ENCODE data around the gene FBXO24.

FBXO24 gene

GRCh38 chr7:100626530-100627237, 40.6 kb downstream of the FBXO24 start:
- DNase-seq = peak; percentile 74

DNA sequence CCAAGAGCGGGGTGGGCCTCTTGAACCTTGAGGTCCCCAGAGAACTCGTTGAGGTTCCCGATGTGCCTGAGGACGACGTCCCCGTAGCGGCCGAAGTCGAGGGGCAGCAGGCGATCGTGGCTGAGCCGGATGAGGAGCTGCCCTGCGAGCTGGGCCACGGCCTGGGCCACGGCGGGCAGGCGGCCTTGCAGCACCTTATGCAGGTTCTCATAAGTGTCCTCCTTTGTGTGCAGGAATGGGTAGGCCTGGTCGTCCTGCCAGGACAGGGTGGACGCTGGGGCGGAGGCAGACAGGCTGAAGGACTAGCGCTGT, 41.1 kb downstream of the FBXO24 start:
- no peak for DNase-seq

GRCh38 chr7:100629117-100629716, 43.1 kb downstream of the FBXO24 start:
- DNase-seq = no peak

DNA sequence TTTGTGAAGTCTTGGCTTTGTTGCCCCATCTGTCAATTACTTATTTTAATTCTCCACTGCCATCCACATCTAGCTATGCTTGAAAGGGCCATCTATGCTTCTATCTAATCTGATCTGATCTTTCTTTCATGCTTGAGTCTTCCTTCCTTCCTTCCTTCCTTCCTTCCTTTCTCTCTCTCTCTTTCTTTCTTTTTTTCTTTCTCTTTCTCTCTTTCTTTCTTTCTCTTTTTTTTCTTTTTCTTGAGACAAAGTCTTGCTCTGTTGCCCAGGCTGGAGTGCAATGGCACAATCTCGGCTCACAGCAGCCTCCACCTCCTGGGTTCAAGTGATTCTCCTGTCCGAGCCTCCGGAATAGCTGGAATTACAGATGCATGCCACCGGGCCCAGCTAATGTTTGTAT, 43.9 kb downstream of the FBXO24 start:
- no peak for DNase-seq

DNA sequence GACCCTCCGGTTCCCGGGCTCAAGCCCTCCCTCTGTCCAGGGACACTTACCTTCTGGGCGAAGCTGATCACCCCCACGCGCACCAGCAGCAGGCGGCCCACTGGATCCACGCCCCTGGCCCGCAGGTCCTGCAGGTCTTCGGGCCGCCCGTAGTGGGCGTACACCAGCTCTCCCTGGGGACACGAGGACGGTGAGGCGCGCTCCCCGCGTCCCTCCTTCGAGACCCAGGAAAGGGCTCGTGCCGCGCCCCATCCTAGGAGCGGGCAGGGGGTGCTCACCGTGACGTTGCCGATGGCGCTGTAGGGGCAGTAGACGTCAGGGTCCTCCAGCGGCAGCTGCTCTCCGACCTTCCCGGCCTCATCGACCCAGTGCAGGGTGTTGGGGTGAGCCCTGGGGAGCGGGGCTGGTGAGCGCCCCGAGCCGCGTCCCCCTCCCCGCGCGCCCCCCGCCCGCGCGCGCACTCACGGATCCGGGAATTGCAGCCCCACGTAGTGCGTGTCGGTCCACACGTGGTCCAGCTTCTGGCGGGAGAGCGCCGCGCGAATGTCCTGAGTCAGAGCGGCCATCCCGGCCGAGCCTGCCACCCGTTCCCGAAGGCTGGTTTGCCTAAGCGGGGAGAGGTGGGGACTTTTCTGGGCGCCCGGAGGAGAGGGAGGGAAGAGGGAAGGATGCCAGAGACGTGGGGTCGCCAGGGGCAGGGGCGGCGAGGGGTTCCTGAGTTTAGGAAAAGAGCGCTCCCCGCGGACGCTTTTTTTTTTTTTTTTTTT, 47.0 kb downstream of the FBXO24 start:
- DNase-seq = peak; percentile 64

- no peak for DNase-seq
These were observed 53.9 kb downstream of the FBXO24 start for GRCh38 chr7:100639995-100640516.

GRCh38 chr7:100640517-100641440, 54.7 kb downstream of the FBXO24 start:
- no peak for DNase-seq

DNA sequence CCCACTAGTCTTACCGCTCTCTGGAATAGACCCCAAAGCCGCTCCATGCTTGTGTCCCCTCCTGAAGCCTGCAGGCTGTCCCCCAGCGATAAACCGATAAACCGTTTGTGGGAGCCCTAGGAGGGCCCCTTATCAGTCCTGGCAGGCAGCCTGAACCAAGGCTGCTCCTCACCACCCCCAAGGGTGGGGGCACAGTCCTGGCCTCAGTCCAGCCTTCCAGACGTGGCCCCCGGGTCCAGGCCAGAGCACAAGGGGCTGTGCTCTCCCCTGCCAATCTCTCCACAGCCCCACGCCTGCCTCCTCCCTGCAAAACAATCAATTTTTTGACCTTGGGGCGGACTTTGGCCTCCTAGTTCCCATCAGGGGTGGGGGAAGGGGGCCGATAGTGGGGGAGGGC, 55.3 kb downstream of the FBXO24 start, which contains the start of gene TFR2:
TFR2 (minus strand) TSS at position 90 of the 397 bp plus-strand sequence; CDS start at position 47, 43 bp downstream.
- DNase-seq = no peak

DNA sequence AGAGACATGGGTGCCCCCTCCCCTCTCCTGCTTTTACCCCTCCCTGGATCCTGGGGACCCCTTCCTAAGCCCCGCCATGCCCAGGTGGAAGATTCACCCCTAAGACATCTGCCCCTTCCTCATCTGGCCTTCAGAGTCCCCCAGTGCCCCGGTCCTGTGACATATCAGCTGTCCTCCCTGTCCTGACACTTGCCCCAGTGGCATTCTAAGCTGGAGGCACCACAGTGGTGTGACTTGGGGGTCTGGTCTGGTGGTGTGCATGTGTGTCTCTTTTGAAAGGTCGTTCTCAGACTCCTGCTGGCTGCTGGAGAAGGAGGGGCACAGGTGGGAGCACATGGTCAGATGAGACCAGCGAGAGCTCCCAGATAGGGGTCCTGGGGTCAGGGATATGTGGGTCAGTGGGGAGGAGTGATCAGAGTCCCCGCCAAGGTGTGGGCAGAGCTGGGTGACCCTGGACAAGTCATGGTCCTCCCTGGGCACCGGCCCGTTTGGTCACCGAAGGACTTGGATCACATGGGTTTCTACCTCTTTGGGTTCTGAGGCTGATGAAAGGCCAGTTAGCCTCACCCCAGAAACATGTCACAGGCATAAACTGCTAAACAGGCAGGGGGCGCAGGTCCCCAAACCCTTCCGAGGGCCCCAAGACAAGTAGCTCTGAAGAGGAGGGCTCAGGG, 55.9 kb downstream of the FBXO24 start:
- DNase-seq = no peak

DNA sequence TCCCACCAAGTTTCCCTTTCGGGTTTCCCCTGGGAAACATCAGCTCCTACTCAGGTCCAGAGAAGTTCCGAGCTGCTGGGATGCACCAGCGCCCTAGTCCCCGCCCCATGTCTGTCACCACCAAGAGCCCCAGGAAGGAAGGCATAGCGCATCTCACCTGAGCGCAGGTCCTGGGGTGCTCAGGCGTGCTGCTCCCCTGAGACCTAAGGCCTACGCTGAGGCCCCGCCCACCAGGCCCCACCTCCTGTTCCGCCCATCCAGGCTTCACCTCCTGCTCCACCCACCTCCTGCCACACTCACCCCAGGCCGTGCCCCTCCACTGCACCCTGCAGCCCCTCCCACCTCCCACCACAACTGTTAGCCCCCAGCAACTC, 56.4 kb downstream of the FBXO24 start:
- peak; percentile 39 for DNase-seq

- no peak for DNase-seq
These were observed 63.9 kb downstream of the FBXO24 start for GRCh38 chr7:100649826-100650565.

Measured in NCI-H1436 (cell line).